Epithelial cell of proximal tubule (primary cell): Measurements from ENCODE around the gene LIX1L. TPM values are rescaled to one million over a fixed set of nuclear protein-coding genes. Genes with fewer than 3 reads are reported as not detected.

ENCODE experiments used
- DNase-seq: peaks from one replicate; pipeline ENCODE4 v3.0.0-alpha.2; 2011; ENCODE audit warnings: low read depth
- H3K4me3 ChIP-seq: 2 replicates; pipeline ENCODE4 v1.5.1; 2011; ENCODE audit warnings: low read depth, mild to moderate bottlenecking, low read length
- total RNA-seq: library from RNA; depleted of rRNA; stranded (reverse); fragments of >200 nt; gene quantifications from 2 replicates; pipeline ENCODE4 v1.2.3, GENCODE V29; 2015
- TF ChIP-seq, protein P1 (sequence below): conservative IDR thresholded peaks from 2 replicates; pipeline ENCODE4 v1.5.1; 2012; ENCODE audit warnings: low read depth, mild to moderate bottlenecking, low read length

LIX1L gene
- total RNA-seq, 1 donor from 2014 or later, result 32.5 TPM

DNA sequence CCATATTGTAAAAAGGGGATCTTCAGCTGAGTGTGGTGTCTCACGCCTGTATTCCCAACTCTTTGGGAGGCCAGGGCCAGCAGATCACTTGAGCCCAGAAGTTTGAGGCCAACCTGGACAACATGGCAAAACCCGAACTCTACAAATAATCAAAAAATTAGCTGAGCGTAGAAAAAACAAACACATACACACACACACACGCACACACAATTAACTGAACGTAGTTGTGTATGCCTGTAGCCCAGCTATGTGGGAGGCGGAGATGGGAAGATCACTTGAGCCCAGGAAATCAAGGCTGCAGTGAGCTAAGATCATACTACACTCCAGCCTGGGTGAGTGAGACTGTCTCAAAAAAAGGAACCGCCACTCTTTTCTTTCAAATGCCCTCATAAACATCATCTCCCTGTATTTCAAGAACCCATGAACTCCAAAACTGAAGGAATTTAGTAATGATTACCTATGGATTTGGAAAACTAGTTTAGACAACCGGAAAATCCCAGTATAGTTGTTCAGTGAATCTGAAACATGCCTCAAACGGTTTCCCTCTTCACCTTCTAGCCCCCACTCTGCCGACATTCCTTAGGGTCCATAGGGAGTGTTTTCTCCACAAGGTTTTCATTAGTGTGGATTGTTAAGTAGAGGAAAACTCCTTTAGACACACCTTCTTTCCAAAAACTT is 34.1 kb upstream of the LIX1L start:
- H3K4me3 ChIP-seq, result peak overlapping the region; percentile 81
- no peak for DNase-seq
- TF ChIP-seq, protein P1, sequence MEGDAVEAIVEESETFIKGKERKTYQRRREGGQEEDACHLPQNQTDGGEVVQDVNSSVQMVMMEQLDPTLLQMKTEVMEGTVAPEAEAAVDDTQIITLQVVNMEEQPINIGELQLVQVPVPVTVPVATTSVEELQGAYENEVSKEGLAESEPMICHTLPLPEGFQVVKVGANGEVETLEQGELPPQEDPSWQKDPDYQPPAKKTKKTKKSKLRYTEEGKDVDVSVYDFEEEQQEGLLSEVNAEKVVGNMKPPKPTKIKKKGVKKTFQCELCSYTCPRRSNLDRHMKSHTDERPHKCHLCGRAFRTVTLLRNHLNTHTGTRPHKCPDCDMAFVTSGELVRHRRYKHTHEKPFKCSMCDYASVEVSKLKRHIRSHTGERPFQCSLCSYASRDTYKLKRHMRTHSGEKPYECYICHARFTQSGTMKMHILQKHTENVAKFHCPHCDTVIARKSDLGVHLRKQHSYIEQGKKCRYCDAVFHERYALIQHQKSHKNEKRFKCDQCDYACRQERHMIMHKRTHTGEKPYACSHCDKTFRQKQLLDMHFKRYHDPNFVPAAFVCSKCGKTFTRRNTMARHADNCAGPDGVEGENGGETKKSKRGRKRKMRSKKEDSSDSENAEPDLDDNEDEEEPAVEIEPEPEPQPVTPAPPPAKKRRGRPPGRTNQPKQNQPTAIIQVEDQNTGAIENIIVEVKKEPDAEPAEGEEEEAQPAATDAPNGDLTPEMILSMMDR, result no peak

DNA sequence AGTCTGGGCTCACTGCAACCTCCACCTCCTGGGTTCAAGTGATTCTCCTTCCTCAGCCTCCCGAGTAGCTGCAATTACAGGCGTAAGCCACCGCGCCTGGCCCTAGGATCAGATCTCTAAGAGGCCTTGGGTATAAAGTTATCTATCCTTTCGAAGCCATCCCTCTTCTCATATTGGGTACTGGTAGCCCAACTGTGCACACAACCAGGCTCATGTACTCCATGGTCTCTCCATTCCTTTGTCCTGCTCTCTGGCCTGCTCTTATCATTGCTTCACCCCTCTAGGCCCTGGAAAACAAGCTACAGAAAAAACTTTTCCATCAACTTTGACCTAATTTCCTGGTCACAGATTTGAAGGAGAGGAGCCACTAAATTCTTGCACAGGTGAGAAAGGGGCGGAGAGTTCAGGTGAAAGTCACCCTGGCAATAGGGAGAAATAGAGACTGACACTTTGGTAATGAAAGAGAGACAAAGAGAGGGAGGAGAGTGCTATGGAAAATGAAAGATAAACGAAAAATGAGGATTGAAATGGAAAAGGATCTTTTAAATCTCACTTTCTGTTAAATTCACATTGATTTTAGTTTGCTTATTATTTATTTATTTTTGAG is 32.5 kb upstream of the LIX1L start:
- no peak for DNase-seq
- no peak overlapping the region for H3K4me3 ChIP-seq
- TF ChIP-seq, protein P1, result no peak

DNA sequence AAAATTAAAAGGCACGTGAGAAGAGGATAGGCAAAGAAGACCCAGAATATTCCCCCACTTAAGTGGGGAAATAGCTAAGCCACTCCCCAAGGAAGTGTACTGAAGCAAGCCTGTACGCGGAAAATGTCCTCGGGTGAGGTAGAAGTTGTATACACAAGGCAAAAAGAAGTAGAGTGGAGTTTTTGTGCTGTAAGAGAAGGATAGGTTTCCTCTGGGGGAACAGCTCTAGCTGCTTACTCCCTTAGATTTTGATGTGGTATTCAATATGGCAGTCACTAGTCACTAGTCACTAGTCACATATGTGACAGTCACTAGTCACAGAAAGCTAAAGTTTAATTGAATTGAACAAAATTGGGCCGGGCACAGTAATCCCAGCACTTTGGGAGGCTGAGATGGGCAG is 31.0 kb upstream of the LIX1L start:
- TF ChIP-seq, protein P1, result no peak

DNA sequence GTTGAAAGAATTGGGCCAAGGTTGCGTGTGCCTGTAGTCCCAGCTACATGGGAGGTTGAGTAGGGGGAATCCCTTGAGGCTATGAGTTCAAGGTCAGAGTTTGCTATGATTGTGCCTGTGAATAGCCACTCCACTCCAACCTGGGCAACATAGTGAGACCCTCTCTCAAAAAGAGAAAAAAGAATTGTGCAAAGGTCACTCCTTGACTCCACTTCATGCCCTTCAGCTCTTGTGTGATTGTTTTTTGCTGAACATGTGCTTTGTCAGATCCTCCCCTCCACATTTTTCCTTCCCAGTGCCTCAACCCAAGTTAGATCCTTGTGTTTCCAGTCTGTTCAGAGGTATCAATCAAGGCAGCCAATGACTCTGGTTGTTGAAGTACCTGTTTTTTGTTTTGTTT is 30.1 kb upstream of the LIX1L start:
- no peak for DNase-seq
- no peak overlapping the region for H3K4me3 ChIP-seq
- TF ChIP-seq, protein P1, result no peak

More for the DNA sequence above, 31.0 kb upstream of the LIX1L start:
- DNase-seq, result no peak
- no peak overlapping the region for H3K4me3 ChIP-seq

DNA sequence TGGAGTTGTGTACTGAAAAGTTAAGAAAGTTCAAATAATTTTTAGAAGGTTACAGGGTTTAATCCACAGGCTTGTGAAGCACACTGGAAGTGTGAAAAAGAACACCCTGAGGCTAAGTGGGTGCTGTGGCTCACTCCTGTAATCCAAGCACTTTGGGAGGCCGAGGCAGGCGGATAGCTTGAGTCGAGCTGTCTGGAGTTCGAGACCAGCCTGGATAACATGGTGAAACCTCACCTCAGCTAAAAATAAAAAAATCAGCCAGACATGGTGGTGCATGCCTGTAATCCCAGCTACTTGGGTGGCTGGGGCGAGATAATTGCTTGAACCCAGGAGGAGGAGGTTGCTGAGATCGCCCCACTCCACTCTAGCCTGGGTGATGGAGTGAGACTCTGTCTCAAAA is 28.7 kb upstream of the LIX1L start:
- no peak overlapping the region for H3K4me3 ChIP-seq
- no peak for DNase-seq
- TF ChIP-seq, protein P1, result no peak

DNA sequence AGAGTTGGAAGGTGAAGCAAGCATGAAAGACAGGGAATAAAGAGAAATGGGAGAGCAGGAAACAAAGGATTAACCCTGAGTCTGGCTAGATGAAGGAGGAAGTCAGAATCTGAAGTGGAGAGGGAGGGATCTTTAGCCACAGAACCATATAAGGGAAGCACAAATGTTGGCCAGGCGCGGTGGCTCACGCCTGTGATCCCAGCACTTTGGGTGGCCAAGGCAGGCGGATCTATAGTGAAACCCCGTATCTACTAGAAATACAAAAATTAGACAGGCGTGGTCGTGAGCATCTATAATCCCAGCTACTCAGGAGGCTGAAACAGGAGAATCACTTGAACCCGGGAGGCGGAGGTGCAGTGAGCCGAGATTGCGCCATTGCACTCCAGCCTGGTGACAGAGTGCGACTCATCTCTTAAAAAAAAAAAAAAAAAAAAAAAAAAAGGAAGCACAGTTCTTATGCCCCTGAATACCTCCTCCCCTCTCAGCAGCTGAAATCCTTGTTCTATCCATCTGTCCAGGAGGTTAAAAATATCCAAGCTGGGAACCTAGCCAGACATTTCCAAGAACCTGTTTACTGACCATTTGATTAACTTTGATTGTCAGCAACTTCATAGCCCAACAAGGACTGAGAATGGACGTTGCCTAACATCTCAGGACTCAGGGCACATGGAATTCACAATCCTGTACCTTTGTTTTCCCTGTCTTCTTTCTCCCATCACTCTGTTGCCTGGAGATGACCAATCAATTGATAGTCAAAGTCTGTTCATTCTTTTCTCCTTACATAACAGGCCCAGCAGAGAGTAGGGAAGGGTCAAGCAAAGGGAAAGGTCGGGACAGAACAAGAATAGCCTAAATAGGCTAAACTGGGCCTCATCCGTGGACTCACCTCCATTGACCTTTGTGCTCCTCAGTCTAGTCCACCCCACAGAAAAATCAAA is 28.0 kb upstream of the LIX1L start:
- H3K4me3 ChIP-seq, result no peak overlapping the region
- TF ChIP-seq, protein P1, result no peak
- DNase-seq, result peak; percentile 88
